RCC 7860 (cell line): ENCODE measurements around the gene PLCXD1.
"Not testable (repeated sequence)": the region's sequence is repeated elsewhere in the genome, so short reads cannot be mapped to it uniquely, and the experiment has no call there.

Source experiments
- DNase-seq: peaks from one replicate; pipeline ENCODE4 v3.0.0-alpha.2; 2015; ENCODE audit warnings: low spot score
- FAIRE-seq: peaks from 2 replicates; lab custom pipeline; 2012; peaks lifted over from hg19 to GRCh38; lab: Jason Lieb, UNC

The PLCXD1 gene

DNA sequence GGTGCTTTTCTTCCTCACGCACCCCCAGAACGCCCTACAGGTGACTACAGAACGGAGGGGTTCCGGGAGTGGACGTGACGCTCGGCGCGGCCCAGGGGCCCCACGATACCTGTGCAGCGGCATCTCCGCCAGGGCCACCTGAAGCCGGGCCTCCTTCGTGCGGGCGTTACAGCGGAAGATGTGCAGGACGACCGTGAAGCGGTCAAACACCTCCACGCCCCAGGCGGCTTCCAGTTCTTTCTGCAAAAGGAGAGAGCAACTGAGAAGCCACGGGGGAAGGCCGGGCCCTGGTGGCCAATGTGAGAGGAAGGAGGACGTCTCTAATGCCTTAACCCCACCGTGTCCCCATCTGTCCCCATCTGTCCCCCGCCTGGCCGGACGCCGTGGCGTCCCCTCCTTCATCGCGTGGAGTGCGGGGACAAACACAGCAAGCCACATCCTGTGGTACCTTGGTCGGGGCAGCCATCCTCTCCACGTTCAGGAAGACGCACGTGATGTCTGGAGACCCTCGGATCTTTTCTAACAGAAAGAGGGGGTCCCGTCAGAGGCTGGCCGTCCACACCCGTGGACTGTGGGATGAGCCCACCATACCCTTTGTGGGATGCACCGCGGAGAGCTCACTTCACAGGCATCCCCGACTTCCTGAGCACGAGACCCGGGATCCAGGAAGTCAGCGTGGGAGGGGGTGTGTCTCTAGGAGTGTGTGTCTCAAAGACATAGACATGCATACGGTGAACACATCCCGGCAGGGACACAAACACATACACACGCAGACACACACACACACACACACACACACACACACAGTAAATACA lies 33.8 kb downstream of the PLCXD1 start:
- DNase-seq, result no peak
- FAIRE-seq, result no peak

DNA sequence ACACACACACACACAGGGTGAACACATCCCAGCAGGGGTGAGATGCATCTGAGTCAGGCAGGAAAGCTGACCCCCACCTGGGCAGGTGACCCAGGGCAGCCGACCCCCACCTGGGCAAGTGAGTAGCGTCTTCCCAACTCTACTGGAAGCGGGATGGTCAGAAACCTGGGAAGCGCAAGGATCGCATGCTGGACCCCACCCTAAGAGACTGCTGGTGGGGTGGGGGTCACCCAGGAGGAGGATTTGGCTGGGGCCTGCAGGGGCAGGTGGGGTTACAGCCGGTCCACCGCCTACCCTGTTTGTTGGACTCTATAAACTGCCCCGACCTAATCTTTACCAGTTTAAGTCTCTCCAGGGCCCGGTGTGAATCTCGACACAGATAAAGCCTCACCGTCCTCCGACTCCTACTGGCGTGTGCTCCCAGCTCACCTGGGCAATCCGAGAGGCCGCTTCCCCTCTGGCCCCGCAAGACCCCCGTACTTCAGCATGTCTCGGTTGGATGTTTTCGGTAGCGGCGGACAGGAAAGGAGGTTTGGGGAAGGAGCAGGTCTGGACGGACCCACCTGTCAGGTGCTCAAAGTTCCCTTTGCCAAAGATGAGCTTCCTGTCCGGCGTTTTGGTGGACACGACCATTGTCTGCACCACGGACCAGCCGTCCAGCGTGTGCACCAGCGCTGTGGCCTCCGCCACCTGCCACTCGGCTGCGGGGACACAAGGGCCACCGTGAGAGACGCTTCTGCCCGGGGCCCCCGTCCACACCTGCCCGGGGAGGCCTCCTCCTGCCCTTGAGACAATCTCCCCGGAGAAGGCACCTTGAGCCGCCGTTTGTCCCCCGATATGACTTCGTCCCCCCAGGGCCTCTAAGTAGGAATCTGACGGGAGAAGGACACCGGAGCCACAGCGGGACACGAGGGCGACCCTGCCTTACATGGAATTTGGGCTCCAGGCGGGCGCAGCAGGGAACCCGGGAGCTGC lies 35.5 kb downstream of the PLCXD1 start:
- no peak for DNase-seq
- FAIRE-seq, result no peak

- FAIRE-seq, result no peak
- DNase-seq, result no peak
Observed at GRCh38 chrX:317424-318067, 36.4 kb downstream of the PLCXD1 start.

DNA sequence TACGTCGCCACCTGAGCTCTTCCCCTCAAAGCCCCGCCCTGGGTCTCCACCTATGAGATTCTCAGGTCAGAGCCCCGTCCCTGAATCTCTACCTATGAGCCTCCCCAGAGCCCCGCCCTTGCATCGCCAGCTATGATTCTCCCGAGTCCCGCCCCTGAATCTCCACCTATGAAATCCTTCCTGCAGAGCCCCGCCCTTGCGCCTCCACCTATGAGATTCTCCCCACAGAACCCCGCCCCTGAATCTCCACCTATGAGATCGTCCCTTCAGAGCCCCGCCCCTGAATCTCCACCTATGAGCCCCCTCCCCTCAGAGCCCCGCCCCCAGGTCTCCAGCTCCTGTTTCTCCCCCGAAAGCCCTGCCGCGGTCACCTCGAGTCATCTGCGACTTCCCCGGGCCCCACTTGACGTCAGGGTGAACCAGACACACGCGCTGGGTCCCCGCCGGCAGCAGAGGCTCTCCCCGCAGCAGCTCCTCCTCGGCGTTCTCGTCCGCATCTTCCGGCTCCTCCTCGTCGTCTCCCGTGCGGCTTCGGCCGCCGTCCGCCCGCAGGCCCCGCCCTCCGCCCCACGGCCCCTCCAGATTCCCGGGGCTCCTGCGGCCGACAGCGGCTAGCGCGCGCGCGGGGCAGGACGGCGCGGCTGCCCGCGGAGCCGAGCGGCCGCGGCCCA lies 37.0 kb downstream of the PLCXD1 start:
- FAIRE-seq (no peak), DNase-seq (peak; percentile 95)

GRCh38 chrX:318739-319578 lies 37.8 kb downstream of the PLCXD1 start, which contains the start of gene GTPBP6:
TSS of gene GTPBP6 (minus strand) at chrX:318796. CDS start at chrX:318787, 9 bp downstream.
- peak; percentile 100 for DNase-seq
- FAIRE-seq, result no peak

- FAIRE-seq (no peak), DNase-seq (no peak)
Observed at GRCh38 chrX:319579-320125, 38.5 kb downstream of the PLCXD1 start.

DNA sequence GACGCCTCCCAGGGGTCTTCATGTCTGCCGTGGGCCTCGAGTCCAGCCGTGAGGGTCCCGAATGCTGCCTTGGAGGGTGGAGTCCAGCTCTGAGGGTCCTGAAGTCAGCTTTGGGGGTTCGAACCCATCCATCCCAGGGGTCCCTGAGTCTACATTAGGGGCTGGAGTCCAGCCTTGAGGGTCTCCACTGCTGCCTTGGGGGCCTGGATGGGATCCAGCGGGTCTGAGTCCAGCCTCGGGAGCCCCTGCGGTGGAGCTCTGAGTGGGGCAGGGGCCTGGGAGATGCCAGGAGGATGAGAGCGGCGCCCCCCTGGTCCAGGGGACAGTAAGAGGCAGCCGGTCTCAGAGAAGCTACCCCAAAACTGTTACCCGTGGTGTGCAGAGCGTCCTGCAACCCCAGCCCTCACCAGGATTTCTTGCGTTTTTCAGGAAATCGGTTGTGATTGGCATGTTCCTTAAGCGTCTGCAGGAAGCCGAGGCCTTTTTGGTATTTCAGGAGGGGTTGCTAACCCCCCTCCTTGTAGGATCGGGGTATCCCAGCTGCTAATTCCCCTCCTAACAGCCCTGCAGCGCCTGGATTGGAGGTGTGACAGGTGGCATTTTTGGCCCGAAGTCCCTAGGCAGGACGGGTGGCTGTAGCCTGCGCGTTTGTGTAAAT lies 39.1 kb downstream of the PLCXD1 start:
- FAIRE-seq, result no peak
- DNase-seq, result no peak

GRCh38 chrX:323721-324628 lies 42.8 kb downstream of the PLCXD1 start:
- no peak for FAIRE-seq

DNA sequence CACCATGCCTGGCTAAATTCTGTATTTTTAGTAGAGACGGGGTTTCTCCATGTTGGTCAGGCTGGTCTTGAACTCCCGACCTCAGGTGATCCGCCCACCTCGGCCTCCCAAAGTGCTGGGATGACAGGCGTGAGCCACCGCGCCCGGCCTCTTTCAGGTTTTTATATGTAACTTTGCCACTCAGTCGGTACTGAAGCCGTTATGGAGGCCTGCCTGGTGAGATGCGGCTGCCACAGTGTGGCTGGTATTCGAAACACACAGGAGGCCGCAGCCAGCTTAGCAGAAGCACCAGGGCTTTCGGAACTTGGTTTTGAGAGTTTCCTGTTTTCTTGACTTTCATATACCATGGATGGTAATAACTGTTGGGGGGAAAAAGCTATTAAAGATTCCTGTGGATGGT lies 43.5 kb downstream of the PLCXD1 start:
- not testable (repeated sequence) for FAIRE-seq, DNase-seq

More at GRCh38 chrX:323721-324628, 42.8 kb downstream of the PLCXD1 start:
- DNase-seq, result peak; percentile 64

DNA sequence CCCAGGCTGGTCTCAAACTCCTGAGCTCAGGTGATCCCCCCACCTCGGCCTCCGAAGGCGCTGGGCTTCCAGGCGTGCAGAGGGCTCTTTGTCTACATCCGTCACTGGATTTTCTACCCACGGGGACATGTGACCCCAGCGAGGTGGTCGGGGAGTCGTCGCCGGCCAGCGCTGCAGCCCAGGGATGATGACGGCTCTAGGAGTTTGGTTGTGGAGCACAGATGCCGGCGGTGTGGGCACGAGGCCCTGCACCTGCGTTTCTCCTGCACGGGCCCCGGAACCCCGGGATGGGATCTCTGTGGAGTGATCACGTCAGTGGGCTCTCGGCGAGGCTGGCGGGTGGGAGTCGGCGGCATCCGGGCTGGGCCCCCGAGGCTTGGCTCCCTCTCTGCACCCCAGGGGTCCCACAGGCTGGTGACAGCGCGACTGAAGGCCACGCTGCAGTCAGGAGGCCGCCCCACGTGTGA lies 46.5 kb downstream of the PLCXD1 start:
- no peak for FAIRE-seq
- DNase-seq, result no peak

DNA sequence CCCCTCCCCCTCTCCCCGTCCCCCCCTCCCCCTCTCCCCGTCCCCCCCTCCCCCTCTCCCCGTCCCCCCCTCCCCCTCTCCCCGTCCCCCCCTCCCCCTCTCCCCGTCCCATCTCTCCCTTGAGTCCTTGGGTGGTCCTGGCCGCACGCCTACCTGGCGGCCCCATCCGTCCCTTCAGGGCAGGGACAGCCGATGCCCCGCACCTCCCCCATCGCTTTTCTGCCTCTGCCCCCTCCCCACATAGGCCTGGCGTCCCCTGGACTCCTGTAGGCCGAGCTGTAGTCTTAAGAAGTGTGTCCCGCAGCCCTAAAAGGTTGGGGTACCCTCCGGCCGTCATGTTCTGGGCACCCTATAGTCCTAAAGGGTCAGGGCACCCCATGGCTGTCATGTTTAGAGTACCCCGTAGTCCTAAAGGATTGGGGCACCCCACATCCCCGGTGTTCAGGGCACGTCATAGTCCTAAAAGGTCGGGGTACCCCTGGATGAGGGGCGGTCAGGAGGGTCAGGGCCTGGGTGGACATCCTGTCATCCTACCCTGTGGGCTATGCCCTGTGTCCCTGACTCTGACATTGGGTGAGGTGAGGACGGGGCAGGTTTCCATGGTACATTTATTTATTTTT lies 48.2 kb downstream of the PLCXD1 start:
- DNase-seq (no peak), FAIRE-seq (no peak)

DNA sequence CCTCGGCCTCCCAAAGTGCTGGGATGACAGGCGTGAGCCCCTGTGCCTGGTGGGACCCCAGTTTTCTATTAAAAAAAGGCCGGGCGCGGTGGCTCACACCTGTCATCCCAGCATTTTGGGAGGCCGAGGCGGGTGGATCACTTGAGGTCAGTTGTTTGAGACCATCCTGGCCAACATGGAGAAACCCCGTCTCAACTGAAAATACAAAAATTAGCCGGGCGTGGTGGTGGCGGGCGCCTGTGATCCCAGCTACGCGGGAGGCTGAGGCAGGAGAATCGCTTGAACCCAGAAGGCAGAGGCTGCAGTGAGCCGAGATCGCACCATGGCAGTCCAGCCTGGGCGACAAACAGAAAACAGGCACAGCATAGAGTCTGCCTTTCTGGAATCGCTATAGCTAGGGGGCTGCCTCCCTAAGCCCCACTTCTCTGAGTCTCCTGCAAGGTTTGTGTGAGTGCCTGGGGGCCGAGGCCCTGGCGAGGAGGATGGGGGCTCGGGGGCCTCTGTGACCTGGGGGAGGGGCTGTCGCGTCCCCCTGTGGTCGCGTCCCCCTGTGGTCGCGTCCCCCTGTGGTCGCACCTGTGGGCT lies 49.1 kb downstream of the PLCXD1 start:
- not testable (repeated sequence) for DNase-seq, FAIRE-seq

DNA sequence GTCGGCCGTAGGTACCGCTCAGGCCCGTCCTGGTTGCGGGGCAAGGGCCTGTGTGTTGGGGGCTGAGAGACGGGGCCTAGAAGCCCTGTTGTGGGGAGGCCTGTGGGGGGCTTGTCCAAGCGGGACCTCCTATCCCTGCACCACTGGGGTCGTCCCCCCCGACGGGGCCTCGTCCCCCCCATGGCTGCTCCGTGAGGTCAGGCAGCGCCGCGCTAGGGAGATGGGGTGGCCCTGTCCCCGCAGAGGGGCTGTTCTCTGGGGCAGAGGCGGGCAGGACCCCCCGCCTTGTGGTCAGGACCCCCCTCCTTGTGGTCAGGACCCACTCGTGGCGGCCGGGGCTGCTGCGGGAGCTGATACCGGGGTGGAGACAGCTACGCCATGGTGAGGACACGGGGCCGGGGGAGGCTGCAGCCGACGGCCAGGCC lies 49.6 kb downstream of the PLCXD1 start:
- FAIRE-seq (no peak), DNase-seq (no peak)

DNA sequence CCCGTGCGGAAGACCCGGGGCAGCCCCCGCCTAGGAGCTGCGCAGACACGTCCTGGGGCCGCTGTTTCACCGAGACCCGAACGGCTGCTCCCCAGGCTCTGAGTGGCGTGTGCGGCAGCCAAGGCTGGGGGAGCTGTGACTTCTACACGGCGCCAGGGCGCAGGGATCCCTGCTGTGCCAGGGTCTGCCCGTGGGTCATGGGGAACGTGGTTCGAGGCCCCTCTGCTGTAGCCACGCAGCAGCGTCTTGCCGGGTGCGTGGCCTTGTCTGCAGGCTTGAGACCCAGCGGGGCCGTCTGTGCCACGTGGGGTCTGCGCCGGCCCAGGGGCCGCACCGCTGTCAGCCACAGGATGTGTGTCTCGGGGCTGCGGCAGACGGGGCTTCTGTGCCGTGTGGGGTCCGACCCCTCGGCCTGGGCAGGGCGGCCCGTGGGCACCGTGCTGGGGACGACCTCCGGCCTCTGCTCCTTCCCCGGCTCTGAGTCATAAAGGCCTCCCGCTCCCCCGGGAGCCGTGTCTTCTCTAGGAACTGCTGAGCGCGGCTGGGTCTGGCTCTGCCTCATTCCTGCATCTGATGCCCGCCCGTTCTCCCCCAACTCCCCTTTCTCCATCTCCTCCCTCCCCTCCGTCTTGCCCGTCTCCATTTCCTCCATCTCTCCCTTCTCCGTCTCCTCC lies 50.1 kb downstream of the PLCXD1 start:
- DNase-seq (no peak), FAIRE-seq (no peak)

- DNase-seq (no peak), FAIRE-seq (no peak)
Observed at GRCh38 chrX:331825-332495, 50.8 kb downstream of the PLCXD1 start.

DNA sequence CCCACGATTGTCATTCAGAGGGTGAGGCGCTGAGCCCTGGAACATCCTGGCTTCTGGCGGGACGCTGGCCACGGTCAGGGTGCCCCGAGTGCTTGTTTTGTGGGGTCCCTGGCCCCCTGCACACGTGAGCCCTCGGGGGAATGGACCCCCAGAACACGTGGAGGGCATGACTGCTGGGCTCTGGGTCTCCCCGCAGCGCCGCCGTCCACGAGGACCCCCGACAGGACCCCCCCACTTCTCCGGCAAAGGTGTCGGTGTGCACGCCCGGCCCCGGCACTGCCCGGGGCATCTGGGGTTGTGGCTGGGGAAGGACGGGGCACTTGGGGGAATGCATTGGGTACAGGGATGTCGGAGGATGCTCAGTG lies 51.3 kb downstream of the PLCXD1 start:
- no peak for FAIRE-seq
- no peak for DNase-seq
